ENCODE results near the gene RBBP4.

GRCh38 chr1:32684167-32684811 lies 33.3 kb downstream of the RBBP4 start:
- TF ChIP-seq CTCF (IDR thresholded peaks at IDR 0.05) (no peak), POLR2A (IDR thresholded peaks at IDR 0.05) (no peak), POLR2AphosphoS5 (IDR thresholded peaks at IDR 0.05; ENCODE audit: insufficient read depth in 1 of 2, low read depth in 1 of 2) (peak; percentile 28 to 67)
